ENCODE measurements around the gene RPRD2. TPM values are rescaled to one million over a fixed set of nuclear protein-coding genes. Genes with fewer than 3 reads are reported as not detected.

The RPRD2 gene
- total RNA-seq, 1 donor from 2014 or later: 12.5 TPM

- TF ChIP-seq CTCF (IDR thresholded peaks at IDR 0.05; ENCODE audit: insufficient read depth, low read length, poor library complexity, severe bottlenecking): no peak
- H3K36me3 ChIP-seq (ENCODE audit: control insufficient read depth, insufficient read depth, low read length): no peaks in the 10 kb centered on the region
- no peak overlapping the region for H3K4me3 ChIP-seq (ENCODE audit: low read depth, low read length)
- no peaks in the 10 kb centered on the region for H3K27me3 ChIP-seq (ENCODE audit: control insufficient read depth, insufficient read depth, low read length)
- no peak for DNase-seq (ENCODE audit: low read depth)
These were observed 43.4 kb downstream of the RPRD2 start for GRCh38 chr1:150407330-150407729.

- H3K36me3 ChIP-seq (ENCODE audit: control insufficient read depth, insufficient read depth, low read length): no peaks in the 10 kb centered on the region
- no peak for DNase-seq (ENCODE audit: low read depth)
These were observed 44.9 kb downstream of the RPRD2 start for GRCh38 chr1:150408800-150409199.

GRCh38 chr1:150409504-150410362 lies 45.8 kb downstream of the RPRD2 start:
- H3K36me3 ChIP-seq (ENCODE audit: control insufficient read depth, insufficient read depth, low read length): no peaks in the 10 kb centered on the region
- no peak for TF ChIP-seq CTCF (IDR thresholded peaks at IDR 0.05; ENCODE audit: insufficient read depth, low read length, poor library complexity, severe bottlenecking)
- no peak for DNase-seq (ENCODE audit: low read depth)
- no peaks in the 10 kb centered on the region for H3K27me3 ChIP-seq (ENCODE audit: control insufficient read depth, insufficient read depth, low read length)
- H3K4me3 ChIP-seq (ENCODE audit: low read depth, low read length): no peak overlapping the region

More at GRCh38 chr1:150408800-150409199, 44.9 kb downstream of the RPRD2 start:
- H3K4me3 ChIP-seq (ENCODE audit: low read depth, low read length): no peak overlapping the region
- TF ChIP-seq CTCF (IDR thresholded peaks at IDR 0.05; ENCODE audit: insufficient read depth, low read length, poor library complexity, severe bottlenecking): no peak
- no peaks in the 10 kb centered on the region for H3K27me3 ChIP-seq (ENCODE audit: control insufficient read depth, insufficient read depth, low read length)

GRCh38 chr1:150410582-150411101 lies 46.7 kb downstream of the RPRD2 start:
- no peak for TF ChIP-seq CTCF (IDR thresholded peaks at IDR 0.05; ENCODE audit: insufficient read depth, low read length, poor library complexity, severe bottlenecking)
- no peak for DNase-seq (ENCODE audit: low read depth)
- Histone ChIP-seq H3K36me3 (ENCODE audit: control insufficient read depth, insufficient read depth, low read length) (no peaks in the 10 kb centered on the region), H3K27me3 (ENCODE audit: control insufficient read depth, insufficient read depth, low read length) (no peaks in the 10 kb centered on the region), H3K4me3 (ENCODE audit: low read depth, low read length) (no peak overlapping the region)

GRCh38 chr1:150414592-150414991 lies 50.6 kb downstream of the RPRD2 start:
- TF ChIP-seq CTCF (IDR thresholded peaks at IDR 0.05; ENCODE audit: insufficient read depth, low read length, poor library complexity, severe bottlenecking): no peak
- Histone ChIP-seq H3K4me3 (ENCODE audit: low read depth, low read length) (no peak overlapping the region), H3K27me3 (ENCODE audit: control insufficient read depth, insufficient read depth, low read length) (no peaks in the 10 kb centered on the region), H3K36me3 (ENCODE audit: control insufficient read depth, insufficient read depth, low read length) (no peaks in the 10 kb centered on the region)
- DNase-seq (ENCODE audit: low read depth): no peak
